HepG2 (cell line): ENCODE results near the gene ZC3H18. TPM values are rescaled to one million over a fixed set of nuclear protein-coding genes. Genes with fewer than 3 reads are reported as not detected.

Source experiments
- ATAC-seq: fragments of 200-7000 bp; cut with Tn5 transposase; 3 replicates; pipeline ENCODE4 v1.9.1; 2020; ENCODE audit warnings: mild to moderate bottlenecking, moderate library complexity
- BruUV-seq: library from RNA; stranded (reverse); fragments of 400-500 nt; replicated peaks from 2 replicates; lab custom pipeline; 2021; lab: Mats Ljungman, UMichigan
- CTCF ChIA-PET: fragments of 300-600 bp; formaldehyde crosslinking; extraction: SDS; loops from one replicate; lab custom pipeline; 2021; ENCODE audit warnings: low total read pairs, inconsistent platforms, low intra/inter-chr PET ratio; lab: Yijun Ruan, JAX
- POLR2A ChIA-PET: fragments of 350-600 bp; sonication (Branson Sonifier 250); formaldehyde crosslinking; loops from one replicate; lab custom pipeline; 2020; ENCODE audit warnings: antibody characterized with exemption, inconsistent platforms; lab: Yijun Ruan, JAX
- DNase-seq: peaks from one replicate; pipeline ENCODE4 v3.0.0-alpha.2; 2015; ENCODE audit warnings: low spot score
- FAIRE-seq: peaks from 3 replicates; lab custom pipeline; 2011; peaks lifted over from hg19 to GRCh38; lab: Jason Lieb, UNC
- H2AFZ ChIP-seq: one replicate; pipeline ENCODE4 v1.6.1; 2011; ENCODE audit warnings: low read length, inconsistent platforms
- H3K27ac ChIP-seq: fragments of 300-600 bp; 3 replicates; pipeline ENCODE4 v1.8.0; 2011; ENCODE audit warnings: mixed run types, mild to moderate bottlenecking, mixed read lengths, low read length, inconsistent platforms; ENCODE audit not compliant: insufficient read depth; ENCODE audit errors: extremely low read length
- H3K27me3 ChIP-seq, 2 experiments: fragments of 200-600 bp in 1 of 2; 2 replicates in 1 of 2; 3 replicates in 1 of 2; pipeline versions ENCODE4 v1.6.0 to v1.8.0; 2011; ENCODE audit warnings: low read length in 2 of 2, mild to moderate bottlenecking in 2 of 2, moderate library complexity in 2 of 2, inconsistent platforms in 1 of 2; ENCODE audit not compliant: insufficient read depth in 2 of 2, control insufficient read depth in 1 of 2
- H3K36me3 ChIP-seq, 2 experiments: fragments of 200-600 bp in 1 of 2; replicated peaks in 1 of 2; 2 replicates in 1 of 2; 3 replicates in 1 of 2; pipeline versions ENCODE4 v1.5.1 to v1.8.0; 2011; ENCODE audit warnings: low read length in 2 of 2, inconsistent platforms in 1 of 2; ENCODE audit not compliant: insufficient read depth in 2 of 2, control insufficient read depth in 1 of 2
- H3K4me1 ChIP-seq: 2 replicates; pipeline ENCODE4 v1.5.1; 2012; ENCODE audit warnings: low read length, inconsistent platforms; ENCODE audit not compliant: insufficient read depth
- H3K4me2 ChIP-seq: 2 replicates; pipeline ENCODE4 v1.6.0; 2011; ENCODE audit warnings: low read depth, low read length, inconsistent platforms
- H3K4me3 ChIP-seq, 3 experiments: fragments of 200-600 bp in 1 of 3; sonication (generic), shearing (Covaris generic) in 1 of 3; replicated peaks in 1 of 3; 2 replicates each; pipeline ENCODE4 v1.5.1; 2011 to 2016; ENCODE audit warnings: low read length in 3 of 3, inconsistent platforms in 2 of 3, low read depth in 2 of 3, mild to moderate bottlenecking in 2 of 3, control low read depth in 1 of 3, mixed read lengths in 1 of 3; ENCODE audit not compliant: insufficient read depth in 1 of 3
- H3K79me2 ChIP-seq: one replicate; pipeline ENCODE4 v1.6.1; 2011; ENCODE audit warnings: low read length, inconsistent platforms; ENCODE audit not compliant: insufficient read depth
- H3K9ac ChIP-seq: 2 replicates; pipeline ENCODE4 v1.6.0; 2011; ENCODE audit warnings: mild to moderate bottlenecking, low read depth, low read length, inconsistent platforms; ENCODE audit not compliant: insufficient read depth
- H3K9me3 ChIP-seq: 2 replicates; pipeline ENCODE4 v1.5.1; 2012; ENCODE audit warnings: mild to moderate bottlenecking, low read length
- H4K20me1 ChIP-seq: 2 replicates; pipeline ENCODE4 v1.6.0; 2011; ENCODE audit warnings: inconsistent platforms, mild to moderate bottlenecking, low read length, moderate library complexity; ENCODE audit not compliant: insufficient read depth
- CEBPG ChIP-seq: IDR thresholded peaks from 2 replicates; pipeline ENCODE4 v1.6.1; 2016
- FOXK1 ChIP-seq: sonication (generic); formaldehyde crosslinking; IDR thresholded peaks from 2 replicates; pipeline ENCODE4 v1.4.0; 2020; ENCODE audit warnings: low read depth, missing genetic modification reagents, borderline replicate concordance
- TOE1 ChIP-seq: sonication (generic); formaldehyde crosslinking; IDR thresholded peaks from 2 replicates; pipeline ENCODE4 v1.4.0; 2020; ENCODE audit warnings: mild to moderate bottlenecking, missing genetic modification reagents
- ZMYM3 ChIP-seq: sonication (generic); formaldehyde crosslinking; IDR thresholded peaks from 2 replicates; pipeline ENCODE4 v1.5.1; 2020; ENCODE audit warnings: mild to moderate bottlenecking, missing genetic modification reagents
- ZNF362 ChIP-seq: sonication (generic); formaldehyde crosslinking; IDR thresholded peaks from 2 replicates; pipeline ENCODE4 v1.4.0; 2020; ENCODE audit warnings: missing genetic modification reagents, mild to moderate bottlenecking, borderline replicate concordance
- ZNF570 ChIP-seq: sonication (generic); formaldehyde crosslinking; IDR thresholded peaks from 2 replicates; pipeline ENCODE4 v1.4.0; 2020; ENCODE audit warnings: mild to moderate bottlenecking, missing genetic modification reagents, borderline replicate concordance
- WGBS: methylation state at CpG from one replicate; pipeline ENCODE4 v1.1.6; 2017; ENCODE audit warnings: low lambda C conversion rate; 5-methylcytosine and 5-hydroxymethylcytosine counted together
- in situ Hi-C: cut with HindIII; loops from 2 replicates; pipeline ENCODE4 v1.10.0; 2017; ENCODE audit warnings: low pct_unique_long_range_greater_than_20kb; ENCODE audit not compliant: extremely low pct_ligation_motif_present
- intact Hi-C: fragments of 100-400 bp; cut with micrococcal nuclease; formaldehyde crosslinking; loops from one replicate; pipeline ENCODE4 v1.10.0; 2022; ENCODE audit not compliant: unreplicated experiment
- polyA plus RNA-seq, 8 experiments: library from polyadenylated mRNA; depleted of rRNA in 3 of 8; stranded (reverse) in 7 of 8; unstranded in 1 of 8; fragments of >200 nt; fragmentation: Illumina TruSeq in 4 of 8; extraction: Trizol in 4 of 8; gene quantifications; 2 replicates each; pipeline versions ENCODE4 v1.2.1 to v1.2.3, GENCODE V29; 2011 to 2016; ENCODE audit warnings: low read depth in 4 of 8, missing spikeins in 1 of 8, mixed read lengths in 1 of 8; ENCODE audit not compliant: insufficient read depth in 1 of 8
- total RNA-seq, 5 experiments: library from RNA; depleted of rRNA; stranded (reverse); fragments of >200 nt; fragmentation: Illumina TruSeq; extraction: Trizol; gene quantifications; 2 replicates each; pipeline ENCODE4 v1.2.3, GENCODE V29; 2016; ENCODE audit warnings: low read depth in 1 of 5
- TF ChIP-seq, protein P1 (sequence below): sonication (generic); formaldehyde crosslinking; IDR thresholded peaks from 2 replicates; pipeline ENCODE4 v1.4.0; 2020; ENCODE audit warnings: missing genetic modification reagents

Gene ZC3H18
- total and polyA plus RNA-seq, 2 of the 13 experiments (the other 11 are each of a cell fraction or from before 2014, with no cell fraction given): 11.2 to 27.4 TPM

DNA sequence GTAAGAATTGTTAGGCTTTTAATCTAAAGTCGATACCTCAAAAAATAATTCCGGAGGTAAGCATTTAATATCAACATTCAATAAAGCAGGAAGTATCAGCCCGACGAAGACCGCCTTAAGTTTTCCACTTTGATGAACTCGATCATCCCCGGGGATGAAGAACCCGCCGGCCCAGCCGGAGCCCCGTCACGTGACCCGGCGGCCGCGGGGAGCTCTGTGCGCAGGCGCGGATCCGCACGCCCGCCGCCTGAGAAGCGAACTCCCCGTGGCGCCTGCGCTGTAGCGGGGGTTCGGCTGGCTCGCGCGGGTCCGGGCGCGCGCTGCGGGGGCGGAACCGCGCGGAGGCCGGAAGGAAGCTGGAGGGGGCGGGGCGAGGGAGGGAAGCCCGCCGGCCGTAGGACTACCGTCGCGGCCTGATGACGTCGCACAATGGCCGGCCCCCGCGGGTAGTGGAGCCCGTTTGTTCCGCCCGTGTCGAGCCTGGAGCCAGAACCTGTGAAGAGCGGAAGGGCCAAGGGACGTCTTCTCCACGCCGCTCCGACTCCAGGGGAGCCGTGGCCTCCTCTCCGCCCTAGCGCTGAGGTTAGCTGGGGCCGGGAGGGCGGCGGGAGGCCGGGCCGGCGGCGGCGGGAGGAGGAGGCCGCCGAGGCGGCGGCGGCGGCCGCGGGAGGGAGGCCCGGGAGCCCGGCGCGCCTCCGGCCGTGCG, at the start of gene ZC3H18 (continued):
- TF ChIP-seq FOXK1 (CRISPR knock-in tag) (peak; percentile 93; the same call in 1 of the 2 replicates), ZNF362 (CRISPR knock-in tag) (peak; percentile 41; the same call in 1 of the 2 replicates), ZNF570 (CRISPR knock-in tag) (no peak), CEBPG (no peak), TOE1 (CRISPR knock-in tag) (no peak)

GRCh38 chr16:88521674-88522073, 48.5 kb upstream of the ZC3H18 start:
- CTCF ChIA-PET: no interaction called here
- H3K4me1 ChIP-seq: peaks cover 12% of the 10 kb centered on the region; the same call in 1 of the 2 replicates
- H2AFZ ChIP-seq: no peak overlapping the region
- no peak for DNase-seq
- H3K27ac ChIP-seq: no peak overlapping the region
- ATAC-seq: no peak
- no peak overlapping the region for H3K9ac ChIP-seq
- intact Hi-C loops: no loop called here
- H4K20me1 ChIP-seq: no peaks in the 10 kb centered on the region
- TF ChIP-seq, protein P1, sequence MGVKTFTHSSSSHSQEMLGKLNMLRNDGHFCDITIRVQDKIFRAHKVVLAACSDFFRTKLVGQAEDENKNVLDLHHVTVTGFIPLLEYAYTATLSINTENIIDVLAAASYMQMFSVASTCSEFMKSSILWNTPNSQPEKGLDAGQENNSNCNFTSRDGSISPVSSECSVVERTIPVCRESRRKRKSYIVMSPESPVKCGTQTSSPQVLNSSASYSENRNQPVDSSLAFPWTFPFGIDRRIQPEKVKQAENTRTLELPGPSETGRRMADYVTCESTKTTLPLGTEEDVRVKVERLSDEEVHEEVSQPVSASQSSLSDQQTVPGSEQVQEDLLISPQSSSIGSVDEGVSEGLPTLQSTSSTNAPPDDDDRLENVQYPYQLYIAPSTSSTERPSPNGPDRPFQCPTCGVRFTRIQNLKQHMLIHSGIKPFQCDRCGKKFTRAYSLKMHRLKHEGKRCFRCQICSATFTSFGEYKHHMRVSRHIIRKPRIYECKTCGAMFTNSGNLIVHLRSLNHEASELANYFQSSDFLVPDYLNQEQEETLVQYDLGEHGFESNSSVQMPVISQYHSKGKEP (CRISPR knock-in tag): no peak
- 0 out of 2 replicates have a peak, but pooled peaks have one; percentile 25 for TF ChIP-seq ZMYM3 (CRISPR knock-in tag)
- 98% methylated on average over 9 of the region's 9 CpGs for WGBS
- no peak overlapping the region for H3K4me2 ChIP-seq
- POLR2A ChIA-PET: no interaction called here
- H3K36me3 ChIP-seq: peaks cover 8 to 9% of the 10 kb centered on the region in 2 experiments; a peak in 3 of 5 replicates
- H3K4me3 ChIP-seq: no peak overlapping the region
- FAIRE-seq: no peak
- no peaks in the 10 kb centered on the region for H3K27me3 ChIP-seq
- no TSS peak for BruUV-seq
- in situ Hi-C loops: no loop called here
- peaks cover 2% of the 10 kb centered on the region for H3K79me2 ChIP-seq
- H3K9me3 ChIP-seq: peaks cover 6% of the 10 kb centered on the region; the same call in 1 of the 2 replicates
